ENCODE results near the gene MOB3A. TPM values are rescaled to one million over a fixed set of nuclear protein-coding genes. Genes with fewer than 3 reads are reported as not detected.

The MOB3A gene
- total and polyA plus RNA-seq, 3 donors from 2014 or later: 17.8 to 31.6 (median 22.8) TPM

DNA sequence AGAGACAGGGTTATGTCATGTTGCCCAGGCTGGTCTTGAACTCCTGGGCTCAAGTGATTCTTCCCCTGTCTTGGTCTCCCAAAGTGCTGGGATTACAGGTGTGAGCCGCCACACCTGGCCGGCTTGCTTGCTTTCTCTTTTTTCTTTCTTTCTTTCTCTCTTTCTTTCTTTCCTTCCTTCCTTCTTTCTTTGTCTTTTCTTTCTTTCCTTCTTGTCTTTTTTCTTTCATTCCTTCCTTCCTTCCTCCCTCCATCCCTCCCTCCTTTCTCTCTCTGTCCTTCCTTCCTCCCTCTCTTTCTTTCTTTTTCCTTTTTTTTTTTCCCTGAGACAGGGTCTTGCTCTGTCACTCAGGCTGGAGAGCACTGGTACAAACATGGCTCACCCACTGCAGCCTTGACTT is 73.8 kb downstream of the MOB3A start:
- 100% methylated on average over 2 of the region's 2 CpGs for WGBS, 2 donors
- no peak overlapping the region for H3K27ac ChIP-seq
- intact Hi-C loops (cut with DNase I; ENCODE audit: low total_unique reads): loop anchor here (10.0 kb wide), 1 partner anchor 53 kb away; no protein-coding TSS in a partner anchor
- peaks cover 3% of the 10 kb centered on the region for H3K4me1 ChIP-seq
- no peaks in the 10 kb centered on the region for H3K36me3 ChIP-seq (ENCODE audit: low read depth, missing control alignments)
- H3K9me3 ChIP-seq: no peaks in the 10 kb centered on the region
- H3K4me3 ChIP-seq: no peak overlapping the region
- TF ChIP-seq, protein P1, sequence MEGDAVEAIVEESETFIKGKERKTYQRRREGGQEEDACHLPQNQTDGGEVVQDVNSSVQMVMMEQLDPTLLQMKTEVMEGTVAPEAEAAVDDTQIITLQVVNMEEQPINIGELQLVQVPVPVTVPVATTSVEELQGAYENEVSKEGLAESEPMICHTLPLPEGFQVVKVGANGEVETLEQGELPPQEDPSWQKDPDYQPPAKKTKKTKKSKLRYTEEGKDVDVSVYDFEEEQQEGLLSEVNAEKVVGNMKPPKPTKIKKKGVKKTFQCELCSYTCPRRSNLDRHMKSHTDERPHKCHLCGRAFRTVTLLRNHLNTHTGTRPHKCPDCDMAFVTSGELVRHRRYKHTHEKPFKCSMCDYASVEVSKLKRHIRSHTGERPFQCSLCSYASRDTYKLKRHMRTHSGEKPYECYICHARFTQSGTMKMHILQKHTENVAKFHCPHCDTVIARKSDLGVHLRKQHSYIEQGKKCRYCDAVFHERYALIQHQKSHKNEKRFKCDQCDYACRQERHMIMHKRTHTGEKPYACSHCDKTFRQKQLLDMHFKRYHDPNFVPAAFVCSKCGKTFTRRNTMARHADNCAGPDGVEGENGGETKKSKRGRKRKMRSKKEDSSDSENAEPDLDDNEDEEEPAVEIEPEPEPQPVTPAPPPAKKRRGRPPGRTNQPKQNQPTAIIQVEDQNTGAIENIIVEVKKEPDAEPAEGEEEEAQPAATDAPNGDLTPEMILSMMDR (IDR thresholded peaks at IDR 0.05): no peak
- no peak for TF ChIP-seq POLR2A (IDR thresholded peaks at IDR 0.05)
- no peaks in the 10 kb centered on the region for H3K27me3 ChIP-seq
- no peak for DNase-seq

GRCh38 chr19:2021453-2022140 is 74.5 kb downstream of the MOB3A start:
- DNase-seq: no peak
- Histone ChIP-seq H3K27me3 (no peaks in the 10 kb centered on the region), H3K27ac (no peak overlapping the region), H3K4me1 (no peaks in the 10 kb centered on the region), H3K36me3 (ENCODE audit: low read depth, missing control alignments) (no peaks in the 10 kb centered on the region), H3K9me3 (no peaks in the 10 kb centered on the region), H3K4me3 (no peak overlapping the region)
- intact Hi-C loops (cut with DNase I; ENCODE audit: low total_unique reads): loop anchor here (10.0 kb wide), 1 partner anchor 53 kb away; no protein-coding TSS in a partner anchor
- no peak for TF ChIP-seq POLR2A (IDR thresholded peaks at IDR 0.05)
- TF ChIP-seq, protein P1 (IDR thresholded peaks at IDR 0.05): no peak
- WGBS, 2 donors: 79 to 84% methylated on average over 4 of the region's 4 CpGs

Small RNAs within 50 kb of the gene (small RNA-seq; reads per million reads assigned to genes)
- gene AC007136.1: 0 reads per million in 2 donors

Other genes starting within 250 kb of the MOB3A start
- gene REXO1, start 247.8 kb downstream of the MOB3A start, total RNA-seq: 100 to 1,000 TPM; 149 to 200 TPM
- 104 TPM for gene REXO1, start 247.8 kb downstream of the MOB3A start, polyA plus RNA-seq (ENCODE audit: insufficient read depth, low read depth, low replicate concordance)
- 10 to 100 TPM; 14.7 to 26.5 TPM for gene KLF16, start 232.7 kb downstream of the MOB3A start, total RNA-seq
- gene KLF16, start 232.7 kb downstream of the MOB3A start, polyA plus RNA-seq (ENCODE audit: insufficient read depth, low read depth, low replicate concordance): 13.3 TPM
- 100 to 1,000 TPM; 127 to 140 TPM for gene ABHD17A, start 210.8 kb downstream of the MOB3A start, total RNA-seq
- 51.1 TPM for gene ABHD17A, start 210.8 kb downstream of the MOB3A start, polyA plus RNA-seq (ENCODE audit: insufficient read depth, low read depth, low replicate concordance)
- gene ADAT3, start 190.9 kb downstream of the MOB3A start, total RNA-seq: 10 to 100 TPM; 10.6 to 16.7 TPM
- gene ADAT3, start 190.9 kb downstream of the MOB3A start, polyA plus RNA-seq (ENCODE audit: insufficient read depth, low read depth, low replicate concordance): 1.1 TPM
- 100 to 1,000 TPM in 1 of 2 donors, 10 to 100 TPM in 1; 80.1 to 108 TPM for gene SCAMP4, start 190.9 kb downstream of the MOB3A start, total RNA-seq
- gene SCAMP4, start 190.9 kb downstream of the MOB3A start, polyA plus RNA-seq (ENCODE audit: insufficient read depth, low read depth, low replicate concordance): 50.1 TPM
- gene CSNK1G2, start 155.2 kb downstream of the MOB3A start, total RNA-seq: 100 to 1,000 TPM; 159 to 287 TPM
- 178 TPM for gene CSNK1G2, start 155.2 kb downstream of the MOB3A start, polyA plus RNA-seq (ENCODE audit: insufficient read depth, low read depth, low replicate concordance)
- 100 to 1,000 TPM in 1 of 2 donors, 10 to 100 TPM in 1; 61.1 to 117 TPM for gene BTBD2, start 80.6 kb downstream of the MOB3A start, total RNA-seq
- 43.2 TPM for gene BTBD2, start 80.6 kb downstream of the MOB3A start, polyA plus RNA-seq (ENCODE audit: insufficient read depth, low read depth, low replicate concordance)
- gene MKNK2, start 45.1 kb downstream of the MOB3A start, total RNA-seq: 100 to 1,000 TPM in 1 of 2 donors, 10 to 100 TPM in 1; 93.0 to 103 TPM
- 76.5 TPM for gene MKNK2, start 45.1 kb downstream of the MOB3A start, polyA plus RNA-seq (ENCODE audit: insufficient read depth, low read depth, low replicate concordance)
- gene IZUMO4, start 589 bp upstream of the MOB3A start, total RNA-seq: 100 to 1,000 TPM; 208 to 276 TPM
- gene IZUMO4, start 589 bp upstream of the MOB3A start, polyA plus RNA-seq (ENCODE audit: insufficient read depth, low read depth, low replicate concordance): 796 TPM
- 100 to 1,000 TPM; 201 to 204 TPM for gene AP3D1, start 55.2 kb upstream of the MOB3A start, total RNA-seq
- gene AP3D1, start 55.2 kb upstream of the MOB3A start, polyA plus RNA-seq (ENCODE audit: insufficient read depth, low read depth, low replicate concordance): 134 TPM
- gene DOT1L, start 67.6 kb upstream of the MOB3A start, total RNA-seq: 100 to 1,000 TPM; 128 to 147 TPM
- 183 TPM for gene DOT1L, start 67.6 kb upstream of the MOB3A start, polyA plus RNA-seq (ENCODE audit: insufficient read depth, low read depth, low replicate concordance)
- 100 to 1,000 TPM; 126 to 153 TPM for gene PLEKHJ1, start 140.0 kb upstream of the MOB3A start, total RNA-seq
- gene PLEKHJ1, start 140.0 kb upstream of the MOB3A start, polyA plus RNA-seq (ENCODE audit: insufficient read depth, low read depth, low replicate concordance): 111 TPM
- gene SF3A2, start 140.5 kb upstream of the MOB3A start, total RNA-seq: 100 to 1,000 TPM; 102 to 122 TPM
- gene SF3A2, start 140.5 kb upstream of the MOB3A start, polyA plus RNA-seq (ENCODE audit: insufficient read depth, low read depth, low replicate concordance): 117 TPM
- 100 to 1,000 TPM; 180 to 268 TPM for gene AMH, start 153.0 kb upstream of the MOB3A start, total RNA-seq
- gene AMH, start 153.0 kb upstream of the MOB3A start, polyA plus RNA-seq (ENCODE audit: insufficient read depth, low read depth, low replicate concordance): 50.8 TPM
- gene JSRP1, start 160.1 kb upstream of the MOB3A start, total RNA-seq: 1 to 10 TPM; 2.2 to 2.6 TPM
- gene JSRP1, start 160.1 kb upstream of the MOB3A start, polyA plus RNA-seq (ENCODE audit: insufficient read depth, low read depth, low replicate concordance): 4.6 TPM
- gene PEAK3, start 185.8 kb upstream of the MOB3A start, total RNA-seq: under 1 TPM; 0.37 to 0.55 TPM
- 0.16 TPM for gene PEAK3, start 185.8 kb upstream of the MOB3A start, polyA plus RNA-seq (ENCODE audit: insufficient read depth, low read depth, low replicate concordance)
- 1 to 10 TPM; 2.1 to 3.5 TPM for gene LINGO3, start 211.8 kb upstream of the MOB3A start, total RNA-seq
- 0.45 TPM for gene LINGO3, start 211.8 kb upstream of the MOB3A start, polyA plus RNA-seq (ENCODE audit: insufficient read depth, low read depth, low replicate concordance)
- 100 to 1,000 TPM; 163 to 179 TPM for gene LSM7, start 232.3 kb upstream of the MOB3A start, total RNA-seq
- 80.7 TPM for gene LSM7, start 232.3 kb upstream of the MOB3A start, polyA plus RNA-seq (ENCODE audit: insufficient read depth, low read depth, low replicate concordance)
- gene SPPL2B, start 232.4 kb upstream of the MOB3A start, total RNA-seq: 100 to 1,000 TPM; 158 to 215 TPM
- gene SPPL2B, start 232.4 kb upstream of the MOB3A start, polyA plus RNA-seq (ENCODE audit: insufficient read depth, low read depth, low replicate concordance): 132 TPM